ENCODE measurements around the gene ARHGEF12. TPM values are rescaled to one million over a fixed set of nuclear protein-coding genes. Genes with fewer than 3 reads are reported as not detected.

Gene ARHGEF12
- total and polyA plus RNA-seq, 2 donors = 12.8 to 13.1 TPM

- H3K9me3 ChIP-seq (ENCODE audit: control insufficient read depth in 2 of 2, insufficient read depth in 1 of 2, low read length in 1 of 2) = peaks cover 0 to 3% of the 10 kb centered on the region in 2 donors
- H3K4me3 ChIP-seq (ENCODE audit: low read length in 2 of 2) = no peak overlapping the region
- no peaks in the 10 kb centered on the region for H3K36me3 ChIP-seq (ENCODE audit: control insufficient read depth in 2 of 2, insufficient read depth in 2 of 2, low read length in 1 of 2)
- H3K27ac ChIP-seq (ENCODE audit: low read depth in 1 of 2, low read length in 1 of 2) = no peak overlapping the region
- WGBS = 52% methylated on average over 39 of the region's 39 CpGs
- H3K4me1 ChIP-seq (ENCODE audit: control insufficient read depth in 2 of 2, insufficient read depth in 2 of 2, low read length in 2 of 2) = no peaks in the 10 kb centered on the region
- no peak for DNase-seq (ENCODE audit: low read depth in 6 of 9, low spot score in 9 of 9)
- peaks cover 17 to 56% of the 10 kb centered on the region in 2 donors for H3K27me3 ChIP-seq (ENCODE audit: control insufficient read depth in 2 of 2, insufficient read depth in 1 of 2, low read length in 1 of 2)
Observed at GRCh38 chr11:120516461-120517389, 180.5 kb downstream of the ARHGEF12 start.

- H3K9me3 ChIP-seq (ENCODE audit: control insufficient read depth in 2 of 2, insufficient read depth in 1 of 2, low read length in 1 of 2) = peaks cover 0 to 3% of the 10 kb centered on the region in 2 donors
- no peak overlapping the region for H3K27ac ChIP-seq (ENCODE audit: low read depth in 1 of 2, low read length in 1 of 2)
- no peak overlapping the region for H3K4me3 ChIP-seq (ENCODE audit: low read length in 2 of 2)
- no peak for DNase-seq (ENCODE audit: low read depth in 6 of 9, low spot score in 9 of 9)
- WGBS = 73% methylated on average over 13 of the region's 13 CpGs
- H3K27me3 ChIP-seq (ENCODE audit: control insufficient read depth in 2 of 2, insufficient read depth in 1 of 2, low read length in 1 of 2) = peaks cover 10 to 53% of the 10 kb centered on the region in 2 donors
- H3K4me1 ChIP-seq (ENCODE audit: control insufficient read depth in 2 of 2, insufficient read depth in 2 of 2, low read length in 2 of 2) = no peaks in the 10 kb centered on the region
- H3K36me3 ChIP-seq (ENCODE audit: control insufficient read depth in 2 of 2, insufficient read depth in 2 of 2, low read length in 1 of 2) = no peaks in the 10 kb centered on the region
Observed at GRCh38 chr11:120517390-120517761, 181.2 kb downstream of the ARHGEF12 start.

GRCh38 chr11:120517801-120518291 lies 181.6 kb downstream of the ARHGEF12 start:
- peaks cover 5 to 52% of the 10 kb centered on the region in 2 donors for H3K27me3 ChIP-seq (ENCODE audit: control insufficient read depth in 2 of 2, insufficient read depth in 1 of 2, low read length in 1 of 2)
- H3K27ac ChIP-seq (ENCODE audit: low read depth in 1 of 2, low read length in 1 of 2) = no peak overlapping the region
- WGBS = 90% methylated on average over 7 of the region's 7 CpGs
- peaks cover 0 to 1% of the 10 kb centered on the region in 2 donors for H3K9me3 ChIP-seq (ENCODE audit: control insufficient read depth in 2 of 2, insufficient read depth in 1 of 2, low read length in 1 of 2)
- no peaks in the 10 kb centered on the region for H3K36me3 ChIP-seq (ENCODE audit: control insufficient read depth in 2 of 2, insufficient read depth in 2 of 2, low read length in 1 of 2)
- no peaks in the 10 kb centered on the region for H3K4me1 ChIP-seq (ENCODE audit: control insufficient read depth in 2 of 2, insufficient read depth in 2 of 2, low read length in 2 of 2)
- H3K4me3 ChIP-seq (ENCODE audit: low read length in 2 of 2) = no peak overlapping the region
- DNase-seq (ENCODE audit: low read depth in 6 of 9, low spot score in 9 of 9) = no peak

- peaks cover 5 to 51% of the 10 kb centered on the region in 2 donors for H3K27me3 ChIP-seq (ENCODE audit: control insufficient read depth in 2 of 2, insufficient read depth in 1 of 2, low read length in 1 of 2)
- no peaks in the 10 kb centered on the region for H3K36me3 ChIP-seq (ENCODE audit: control insufficient read depth in 2 of 2, insufficient read depth in 2 of 2, low read length in 1 of 2)
- H3K4me3 ChIP-seq (ENCODE audit: low read length in 2 of 2) = no peak overlapping the region
- no peak overlapping the region for H3K27ac ChIP-seq (ENCODE audit: low read depth in 1 of 2, low read length in 1 of 2)
- H3K9me3 ChIP-seq (ENCODE audit: control insufficient read depth in 2 of 2, insufficient read depth in 1 of 2, low read length in 1 of 2) = no peaks in the 10 kb centered on the region
- no peak for DNase-seq (ENCODE audit: low read depth in 6 of 9, low spot score in 9 of 9)
- WGBS = 96% methylated on average over 7 of the region's 7 CpGs
- H3K4me1 ChIP-seq (ENCODE audit: control insufficient read depth in 2 of 2, insufficient read depth in 2 of 2, low read length in 2 of 2) = no peaks in the 10 kb centered on the region
Observed at GRCh38 chr11:120518356-120518755, 182.1 kb downstream of the ARHGEF12 start.

- H3K9me3 ChIP-seq (ENCODE audit: control insufficient read depth in 2 of 2, insufficient read depth in 1 of 2, low read length in 1 of 2) = no peaks in the 10 kb centered on the region
- no peaks in the 10 kb centered on the region for H3K36me3 ChIP-seq (ENCODE audit: control insufficient read depth in 2 of 2, insufficient read depth in 2 of 2, low read length in 1 of 2)
- DNase-seq (ENCODE audit: low read depth in 6 of 9, low spot score in 9 of 9) = no peak
- WGBS = 93% methylated on average over 3 of the region's 3 CpGs
- H3K4me3 ChIP-seq (ENCODE audit: low read length in 2 of 2) = no peak overlapping the region
- peaks cover 2 to 43% of the 10 kb centered on the region in 2 donors for H3K27me3 ChIP-seq (ENCODE audit: control insufficient read depth in 2 of 2, insufficient read depth in 1 of 2, low read length in 1 of 2)
- H3K27ac ChIP-seq (ENCODE audit: low read depth in 1 of 2, low read length in 1 of 2) = no peak overlapping the region
- no peaks in the 10 kb centered on the region for H3K4me1 ChIP-seq (ENCODE audit: control insufficient read depth in 2 of 2, insufficient read depth in 2 of 2, low read length in 2 of 2)
Observed at GRCh38 chr11:120519474-120519873, 183.3 kb downstream of the ARHGEF12 start.

- no peak for DNase-seq (ENCODE audit: low read depth in 6 of 9, low spot score in 9 of 9)
- H3K9me3 ChIP-seq (ENCODE audit: control insufficient read depth in 2 of 2, insufficient read depth in 1 of 2, low read length in 1 of 2) = no peaks in the 10 kb centered on the region
- H3K27me3 ChIP-seq (ENCODE audit: control insufficient read depth in 2 of 2, insufficient read depth in 1 of 2, low read length in 1 of 2) = peaks cover 2 to 39% of the 10 kb centered on the region in 2 donors
- H3K36me3 ChIP-seq (ENCODE audit: control insufficient read depth in 2 of 2, insufficient read depth in 2 of 2, low read length in 1 of 2) = no peaks in the 10 kb centered on the region
- 93% methylated on average over 16 of the region's 16 CpGs for WGBS
- H3K4me1 ChIP-seq (ENCODE audit: control insufficient read depth in 2 of 2, insufficient read depth in 2 of 2, low read length in 2 of 2) = no peaks in the 10 kb centered on the region
- H3K27ac ChIP-seq (ENCODE audit: low read depth in 1 of 2, low read length in 1 of 2) = no peak overlapping the region
- no peak overlapping the region for H3K4me3 ChIP-seq (ENCODE audit: low read length in 2 of 2)
Observed at GRCh38 chr11:120520091-120520822, 184.0 kb downstream of the ARHGEF12 start.

- H3K27ac ChIP-seq (ENCODE audit: low read depth in 1 of 2, low read length in 1 of 2) = no peak overlapping the region
- no peak overlapping the region for H3K4me3 ChIP-seq (ENCODE audit: low read length in 2 of 2)
- WGBS = 95% methylated on average over 7 of the region's 7 CpGs
- H3K36me3 ChIP-seq (ENCODE audit: control insufficient read depth in 2 of 2, insufficient read depth in 2 of 2, low read length in 1 of 2) = no peaks in the 10 kb centered on the region
- H3K4me1 ChIP-seq (ENCODE audit: control insufficient read depth in 2 of 2, insufficient read depth in 2 of 2, low read length in 2 of 2) = no peaks in the 10 kb centered on the region
- H3K9me3 ChIP-seq (ENCODE audit: control insufficient read depth in 2 of 2, insufficient read depth in 1 of 2, low read length in 1 of 2) = no peaks in the 10 kb centered on the region
- no peak for DNase-seq (ENCODE audit: low read depth in 6 of 9, low spot score in 9 of 9)
- peaks cover 2 to 34% of the 10 kb centered on the region in 2 donors for H3K27me3 ChIP-seq (ENCODE audit: control insufficient read depth in 2 of 2, insufficient read depth in 1 of 2, low read length in 1 of 2)
Observed at GRCh38 chr11:120521176-120521575, 185.0 kb downstream of the ARHGEF12 start.

GRCh38 chr11:120522021-120522420 lies 185.8 kb downstream of the ARHGEF12 start:
- H3K9me3 ChIP-seq (ENCODE audit: control insufficient read depth in 2 of 2, insufficient read depth in 1 of 2, low read length in 1 of 2) = no peaks in the 10 kb centered on the region
- H3K4me3 ChIP-seq (ENCODE audit: low read length in 2 of 2) = no peak overlapping the region
- no peak overlapping the region for H3K27ac ChIP-seq (ENCODE audit: low read depth in 1 of 2, low read length in 1 of 2)
- no peaks in the 10 kb centered on the region for H3K36me3 ChIP-seq (ENCODE audit: control insufficient read depth in 2 of 2, insufficient read depth in 2 of 2, low read length in 1 of 2)
- H3K4me1 ChIP-seq (ENCODE audit: control insufficient read depth in 2 of 2, insufficient read depth in 2 of 2, low read length in 2 of 2) = no peaks in the 10 kb centered on the region
- no peak for DNase-seq (ENCODE audit: low read depth in 6 of 9, low spot score in 9 of 9)
- peaks cover 2 to 27% of the 10 kb centered on the region in 2 donors for H3K27me3 ChIP-seq (ENCODE audit: control insufficient read depth in 2 of 2, insufficient read depth in 1 of 2, low read length in 1 of 2)
- WGBS = 94% methylated on average over 11 of the region's 11 CpGs

GRCh38 chr11:120522736-120523135 lies 186.5 kb downstream of the ARHGEF12 start:
- 94% methylated on average over 3 of the region's 3 CpGs for WGBS
- H3K27me3 ChIP-seq (ENCODE audit: control insufficient read depth in 2 of 2, insufficient read depth in 1 of 2, low read length in 1 of 2) = peaks cover 0 to 24% of the 10 kb centered on the region in 2 donors
- no peak for DNase-seq (ENCODE audit: low read depth in 6 of 9, low spot score in 9 of 9)

More at GRCh38 chr11:120522736-120523135, 186.5 kb downstream of the ARHGEF12 start:
- Histone ChIP-seq H3K9me3 (ENCODE audit: control insufficient read depth in 2 of 2, insufficient read depth in 1 of 2, low read length in 1 of 2) (no peaks in the 10 kb centered on the region), H3K4me3 (ENCODE audit: low read length in 2 of 2) (no peak overlapping the region), H3K27ac (ENCODE audit: low read depth in 1 of 2, low read length in 1 of 2) (no peak overlapping the region), H3K36me3 (ENCODE audit: control insufficient read depth in 2 of 2, insufficient read depth in 2 of 2, low read length in 1 of 2) (no peaks in the 10 kb centered on the region), H3K4me1 (ENCODE audit: control insufficient read depth in 2 of 2, insufficient read depth in 2 of 2, low read length in 2 of 2) (no peaks in the 10 kb centered on the region)

Data from thymus (tissue), 11 donors.